Measurements from ENCODE around the gene MARK4.
"Not testable (repeated sequence)": the region's sequence is repeated elsewhere in the genome, so short reads cannot be mapped to it uniquely, and the experiment has no call there.

Gene MARK4

GRCh38 chr19:45303269-45304060 lies 52.4 kb downstream of the MARK4 start:
- H3K36me3 ChIP-seq (ENCODE audit: control insufficient read depth in 1 of 2, insufficient read depth in 2 of 2, low read length in 2 of 2), result no peaks in the 10 kb centered on the region
- no peaks in the 10 kb centered on the region for H3K27me3 ChIP-seq (ENCODE audit: control insufficient read depth in 1 of 2, insufficient read depth in 2 of 2, low read length in 2 of 2)
- no peak overlapping the region for H3K9ac ChIP-seq (ENCODE audit: low read depth in 1 of 2, low read length in 2 of 2)
- no peaks in the 10 kb centered on the region for H3K4me1 ChIP-seq (ENCODE audit: control insufficient read depth in 1 of 2, insufficient read depth in 2 of 2, low read length in 2 of 2)
- H3K27ac ChIP-seq (ENCODE audit: low read depth, low read length), result no peak overlapping the region
- no peak overlapping the region for H3K4me3 ChIP-seq (ENCODE audit: low read depth in 1 of 2, low read length in 2 of 2)
- no peaks in the 10 kb centered on the region for H3K9me3 ChIP-seq (ENCODE audit: control insufficient read depth in 1 of 2, low read length in 2 of 2)

DNA sequence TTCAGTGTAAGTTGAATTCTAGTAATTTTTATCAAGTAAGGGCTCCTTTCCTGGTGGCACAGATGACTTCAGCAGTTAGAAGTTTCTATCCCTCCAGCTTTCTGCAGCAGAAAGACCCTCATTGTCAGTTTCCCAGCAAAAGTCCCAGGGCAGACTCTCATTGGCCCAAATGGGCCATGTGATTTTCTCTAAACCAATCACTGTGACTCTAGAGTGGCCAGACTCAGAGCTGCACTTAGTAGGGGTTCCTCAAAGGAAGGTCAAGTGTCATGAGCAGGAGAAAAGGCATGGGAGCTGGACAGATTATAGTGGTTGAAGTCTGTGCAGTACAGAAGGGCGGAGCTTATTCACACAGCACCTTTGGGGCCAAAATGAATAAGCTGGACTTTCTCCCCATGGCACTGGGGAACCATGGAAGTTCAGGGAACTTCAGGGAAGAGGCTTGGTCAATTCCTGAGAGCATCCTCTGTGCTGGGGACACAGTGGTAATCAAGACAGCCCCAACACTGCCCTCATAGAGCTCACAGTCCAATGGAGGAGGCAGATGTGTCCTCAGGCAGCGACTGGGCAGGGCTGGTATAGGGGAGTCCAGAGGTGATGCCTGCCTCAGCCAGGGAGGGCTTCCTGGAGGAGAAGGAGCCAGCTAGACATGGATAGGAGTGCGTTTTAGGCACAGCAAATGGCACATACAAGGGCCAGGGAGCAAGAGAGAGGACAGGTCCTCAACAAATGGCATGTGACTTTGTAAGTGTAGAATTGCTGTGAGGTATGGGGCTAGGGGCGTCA lies 53.3 kb downstream of the MARK4 start:
- H3K4me1 ChIP-seq (ENCODE audit: control insufficient read depth in 1 of 2, insufficient read depth in 2 of 2, low read length in 2 of 2), result no peaks in the 10 kb centered on the region
- H3K9me3 ChIP-seq (ENCODE audit: control insufficient read depth in 1 of 2, low read length in 2 of 2), result no peaks in the 10 kb centered on the region
- no peak overlapping the region for H3K9ac ChIP-seq (ENCODE audit: low read depth in 1 of 2, low read length in 2 of 2)
- H3K36me3 ChIP-seq (ENCODE audit: control insufficient read depth in 1 of 2, insufficient read depth in 2 of 2, low read length in 2 of 2), result no peaks in the 10 kb centered on the region
- H3K4me3 ChIP-seq (ENCODE audit: low read depth in 1 of 2, low read length in 2 of 2), result no peak overlapping the region
- H3K27me3 ChIP-seq (ENCODE audit: control insufficient read depth in 1 of 2, insufficient read depth in 2 of 2, low read length in 2 of 2), result no peaks in the 10 kb centered on the region
- H3K27ac ChIP-seq (ENCODE audit: low read depth, low read length), result no peak overlapping the region

DNA sequence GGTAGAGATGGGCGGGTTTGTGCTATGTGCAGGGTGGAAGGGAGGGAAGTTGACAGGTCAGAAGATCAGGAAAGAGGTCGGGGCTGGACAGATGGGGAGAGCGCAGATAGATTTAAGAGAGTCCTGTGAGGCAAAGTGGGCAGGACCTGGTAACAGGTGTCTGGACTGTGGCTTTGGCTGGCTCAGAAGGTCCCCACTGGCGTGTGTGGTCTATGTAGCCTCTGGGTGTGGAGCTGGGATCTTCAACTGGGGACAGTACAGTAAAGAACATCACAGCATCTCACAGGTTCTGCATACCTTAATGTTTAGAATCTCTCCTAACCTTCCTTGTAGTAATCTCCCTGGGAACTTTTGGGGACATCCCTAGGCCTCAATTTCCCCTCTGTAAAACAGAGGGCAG lies 53.9 kb downstream of the MARK4 start:
- no peaks in the 10 kb centered on the region for H3K4me1 ChIP-seq (ENCODE audit: control insufficient read depth in 1 of 2, insufficient read depth in 2 of 2, low read length in 2 of 2)
- no peak overlapping the region for H3K9ac ChIP-seq (ENCODE audit: low read depth in 1 of 2, low read length in 2 of 2)
- H3K9me3 ChIP-seq (ENCODE audit: control insufficient read depth in 1 of 2, low read length in 2 of 2), result no peaks in the 10 kb centered on the region
- H3K27ac ChIP-seq (ENCODE audit: low read depth, low read length), result no peak overlapping the region
- no peaks in the 10 kb centered on the region for H3K27me3 ChIP-seq (ENCODE audit: control insufficient read depth in 1 of 2, insufficient read depth in 2 of 2, low read length in 2 of 2)
- no peaks in the 10 kb centered on the region for H3K36me3 ChIP-seq (ENCODE audit: control insufficient read depth in 1 of 2, insufficient read depth in 2 of 2, low read length in 2 of 2)
- no peak overlapping the region for H3K4me3 ChIP-seq (ENCODE audit: low read depth in 1 of 2, low read length in 2 of 2)

DNA sequence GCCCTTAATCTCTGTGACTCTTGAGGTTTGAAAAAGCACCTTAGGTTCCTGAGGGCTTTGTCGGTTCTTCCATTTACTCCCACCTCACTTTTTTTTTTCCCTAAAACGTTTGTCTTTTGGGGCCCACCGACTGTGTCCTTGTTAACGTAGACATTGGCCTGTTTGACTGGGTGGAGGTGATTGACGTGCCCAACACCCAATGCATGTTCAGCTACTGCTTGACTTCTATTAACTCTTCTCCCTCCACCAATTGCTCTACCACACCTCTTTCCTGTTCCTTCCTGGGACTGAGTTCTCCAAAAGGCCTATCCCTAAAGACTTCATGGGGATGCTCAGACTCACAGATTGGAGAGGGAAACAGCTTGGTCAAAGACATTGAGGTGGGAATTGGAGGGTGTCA lies 54.4 kb downstream of the MARK4 start:
- Histone ChIP-seq H3K36me3 (ENCODE audit: control insufficient read depth in 1 of 2, insufficient read depth in 2 of 2, low read length in 2 of 2) (no peaks in the 10 kb centered on the region), H3K4me1 (ENCODE audit: control insufficient read depth in 1 of 2, insufficient read depth in 2 of 2, low read length in 2 of 2) (no peaks in the 10 kb centered on the region), H3K9me3 (ENCODE audit: control insufficient read depth in 1 of 2, low read length in 2 of 2) (no peaks in the 10 kb centered on the region), H3K9ac (ENCODE audit: low read depth in 1 of 2, low read length in 2 of 2) (no peak overlapping the region), H3K4me3 (ENCODE audit: low read depth in 1 of 2, low read length in 2 of 2) (no peak overlapping the region), H3K27ac (ENCODE audit: low read depth, low read length) (no peak overlapping the region), H3K27me3 (ENCODE audit: control insufficient read depth in 1 of 2, insufficient read depth in 2 of 2, low read length in 2 of 2) (no peaks in the 10 kb centered on the region)

GRCh38 chr19:45306040-45306439 lies 55.0 kb downstream of the MARK4 start:
- Histone ChIP-seq H3K9me3 (ENCODE audit: control insufficient read depth in 1 of 2, low read length in 2 of 2) (no peaks in the 10 kb centered on the region), H3K36me3 (ENCODE audit: control insufficient read depth in 1 of 2, insufficient read depth in 2 of 2, low read length in 2 of 2) (no peaks in the 10 kb centered on the region), H3K9ac (ENCODE audit: low read depth in 1 of 2, low read length in 2 of 2) (no peak overlapping the region), H3K27me3 (ENCODE audit: control insufficient read depth in 1 of 2, insufficient read depth in 2 of 2, low read length in 2 of 2) (no peaks in the 10 kb centered on the region), H3K27ac (ENCODE audit: low read depth, low read length) (no peak overlapping the region), H3K4me3 (ENCODE audit: low read depth in 1 of 2, low read length in 2 of 2) (no peak overlapping the region), H3K4me1 (ENCODE audit: control insufficient read depth in 1 of 2, insufficient read depth in 2 of 2, low read length in 2 of 2) (no peaks in the 10 kb centered on the region)

DNA sequence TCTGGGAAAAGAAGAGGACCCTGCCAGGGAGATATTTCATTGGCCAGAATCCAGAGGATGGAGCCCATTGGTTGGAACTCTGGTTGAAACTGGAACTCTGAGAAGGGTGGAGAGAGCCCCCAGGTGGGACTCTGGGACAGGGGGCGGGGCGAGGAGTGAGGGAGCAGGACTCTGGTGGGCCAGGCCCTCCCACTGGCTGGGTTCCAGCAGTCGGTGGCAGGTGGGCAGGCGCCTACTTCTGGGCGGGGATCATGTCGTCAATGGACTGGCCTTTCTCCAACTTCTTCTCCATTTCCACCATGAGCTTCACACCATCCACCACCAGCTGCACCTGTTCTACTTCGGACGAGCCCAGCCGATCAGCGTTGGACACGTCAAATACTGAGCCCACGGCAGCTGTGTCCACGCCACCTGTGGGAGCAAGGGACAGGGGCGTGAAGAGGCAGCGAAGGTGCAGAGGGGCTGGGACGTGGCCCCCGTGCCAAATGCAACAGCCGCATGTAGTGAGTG lies 55.5 kb downstream of the MARK4 start:
- H3K4me1 ChIP-seq (ENCODE audit: control insufficient read depth in 1 of 2, insufficient read depth in 2 of 2, low read length in 2 of 2), result no peaks in the 10 kb centered on the region
- H3K9me3 ChIP-seq (ENCODE audit: control insufficient read depth in 1 of 2, low read length in 2 of 2), result no peaks in the 10 kb centered on the region
- H3K27me3 ChIP-seq (ENCODE audit: control insufficient read depth in 1 of 2, insufficient read depth in 2 of 2, low read length in 2 of 2), result no peaks in the 10 kb centered on the region
- H3K36me3 ChIP-seq (ENCODE audit: control insufficient read depth in 1 of 2, insufficient read depth in 2 of 2, low read length in 2 of 2), result no peaks in the 10 kb centered on the region
- no peak overlapping the region for H3K4me3 ChIP-seq (ENCODE audit: low read depth in 1 of 2, low read length in 2 of 2)
- no peak overlapping the region for H3K27ac ChIP-seq (ENCODE audit: low read depth, low read length)
- no peak overlapping the region for H3K9ac ChIP-seq (ENCODE audit: low read depth in 1 of 2, low read length in 2 of 2)

DNA sequence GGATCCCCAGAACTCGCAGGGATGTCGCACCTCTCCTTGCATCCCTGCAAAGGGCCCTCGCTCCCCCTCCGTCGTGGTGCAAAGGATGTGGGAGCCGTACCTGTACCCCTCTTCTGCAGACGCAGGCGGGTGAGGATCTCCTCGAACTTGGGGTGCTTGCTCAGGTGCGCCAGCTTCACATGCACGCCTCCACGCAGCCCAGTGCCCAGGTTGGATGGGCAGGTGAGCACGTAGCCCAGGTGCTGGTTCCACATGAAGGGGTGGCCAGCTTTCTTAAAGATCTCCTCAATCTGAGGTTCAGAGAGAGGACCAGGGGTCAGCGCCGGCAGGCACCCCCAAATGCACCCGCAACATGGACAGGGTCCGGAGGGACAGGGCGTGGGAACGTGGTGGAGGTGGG lies 56.3 kb downstream of the MARK4 start:
- H3K36me3 ChIP-seq (ENCODE audit: control insufficient read depth in 1 of 2, insufficient read depth in 2 of 2, low read length in 2 of 2), result no peaks in the 10 kb centered on the region
- no peaks in the 10 kb centered on the region for H3K27me3 ChIP-seq (ENCODE audit: control insufficient read depth in 1 of 2, insufficient read depth in 2 of 2, low read length in 2 of 2)
- no peaks in the 10 kb centered on the region for H3K4me1 ChIP-seq (ENCODE audit: control insufficient read depth in 1 of 2, insufficient read depth in 2 of 2, low read length in 2 of 2)
- no peak overlapping the region for H3K4me3 ChIP-seq (ENCODE audit: low read depth in 1 of 2, low read length in 2 of 2)
- H3K27ac ChIP-seq (ENCODE audit: low read depth, low read length), result no peak overlapping the region
- no peak overlapping the region for H3K9ac ChIP-seq (ENCODE audit: low read depth in 1 of 2, low read length in 2 of 2)
- H3K9me3 ChIP-seq (ENCODE audit: control insufficient read depth in 1 of 2, low read length in 2 of 2), result no peaks in the 10 kb centered on the region

DNA sequence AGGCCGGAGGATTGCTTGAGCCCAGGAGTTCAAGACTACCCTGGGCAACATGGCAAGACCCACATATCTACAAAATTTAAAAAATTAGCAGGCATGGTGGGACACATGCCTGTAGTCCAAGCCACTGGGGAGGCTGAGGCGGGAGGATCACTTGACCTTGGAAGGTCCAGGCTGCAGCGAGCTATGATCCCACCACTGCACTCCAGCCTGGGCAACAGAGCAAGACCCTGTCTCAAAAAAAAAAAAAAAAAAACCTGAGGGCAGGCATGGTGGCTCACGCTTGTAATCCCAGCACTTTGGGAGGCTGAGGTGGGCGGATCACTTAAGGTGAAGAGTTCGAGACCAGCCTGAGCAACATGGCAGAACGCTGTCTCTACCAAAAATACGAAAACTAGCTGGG lies 58.3 kb downstream of the MARK4 start:
- H3K4me3 ChIP-seq (ENCODE audit: low read depth in 1 of 2, low read length in 2 of 2); H3K4me1 ChIP-seq (ENCODE audit: control insufficient read depth in 1 of 2, insufficient read depth in 2 of 2, low read length in 2 of 2); H3K9me3 ChIP-seq (ENCODE audit: control insufficient read depth in 1 of 2, low read length in 2 of 2); H3K9ac ChIP-seq (ENCODE audit: low read depth in 1 of 2, low read length in 2 of 2); H3K27ac ChIP-seq (ENCODE audit: low read depth, low read length); H3K27me3 ChIP-seq (ENCODE audit: control insufficient read depth in 1 of 2, insufficient read depth in 2 of 2, low read length in 2 of 2); H3K36me3 ChIP-seq (ENCODE audit: control insufficient read depth in 1 of 2, insufficient read depth in 2 of 2, low read length in 2 of 2): not testable (repeated sequence)

DNA sequence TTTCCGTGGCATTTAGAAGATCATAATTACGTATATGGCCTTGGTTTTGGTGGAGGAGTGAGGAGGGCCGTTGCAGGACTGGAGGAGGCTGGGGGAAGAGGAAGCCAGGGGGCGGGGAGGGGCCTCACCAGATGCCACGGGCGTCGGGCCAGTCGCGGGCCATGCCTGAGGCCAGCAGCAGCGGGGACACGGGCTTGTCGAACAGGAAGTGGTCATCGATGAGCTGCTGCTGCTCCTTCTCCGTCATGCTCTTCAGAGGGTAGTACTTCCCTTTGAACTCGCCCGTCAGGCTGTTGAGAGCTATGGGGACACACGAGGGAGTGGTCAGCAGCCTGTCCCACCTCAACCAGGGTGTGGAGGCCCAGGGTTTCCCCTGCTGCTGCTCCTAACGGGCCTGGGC lies 60.5 kb downstream of the MARK4 start:
- no peak overlapping the region for H3K9ac ChIP-seq (ENCODE audit: low read depth in 1 of 2, low read length in 2 of 2)
- H3K4me3 ChIP-seq (ENCODE audit: low read depth in 1 of 2, low read length in 2 of 2), result no peak overlapping the region
- no peaks in the 10 kb centered on the region for H3K9me3 ChIP-seq (ENCODE audit: control insufficient read depth in 1 of 2, low read length in 2 of 2)
- H3K36me3 ChIP-seq (ENCODE audit: control insufficient read depth in 1 of 2, insufficient read depth in 2 of 2, low read length in 2 of 2), result no peaks in the 10 kb centered on the region
- H3K27ac ChIP-seq (ENCODE audit: low read depth, low read length), result no peak overlapping the region
- H3K27me3 ChIP-seq (ENCODE audit: control insufficient read depth in 1 of 2, insufficient read depth in 2 of 2, low read length in 2 of 2), result peaks cover 0 to 4% of the 10 kb centered on the region in 2 donors
- no peaks in the 10 kb centered on the region for H3K4me1 ChIP-seq (ENCODE audit: control insufficient read depth in 1 of 2, insufficient read depth in 2 of 2, low read length in 2 of 2)

DNA sequence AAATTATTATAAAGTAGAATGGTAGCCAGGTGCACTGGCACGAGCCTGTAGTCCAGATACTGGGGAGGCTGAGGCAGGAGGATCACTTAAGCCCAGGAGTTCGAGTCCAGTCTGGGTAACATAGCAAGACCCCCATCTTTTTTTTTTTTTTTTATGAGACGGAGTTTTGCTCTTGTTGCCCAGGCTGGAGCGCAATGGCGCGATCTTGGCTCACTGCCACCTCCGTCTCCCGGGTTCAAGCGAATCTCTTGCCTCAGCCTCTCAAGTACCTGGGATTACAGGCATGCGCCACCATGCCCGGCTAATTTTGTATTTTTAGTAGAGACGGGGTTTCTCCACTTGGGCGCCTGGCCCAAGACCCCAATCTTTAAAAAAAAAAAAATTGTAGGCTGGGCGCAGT lies 61.2 kb downstream of the MARK4 start:
- H3K4me3 ChIP-seq (ENCODE audit: low read depth in 1 of 2, low read length in 2 of 2); H3K9ac ChIP-seq (ENCODE audit: low read depth in 1 of 2, low read length in 2 of 2); H3K4me1 ChIP-seq (ENCODE audit: control insufficient read depth in 1 of 2, insufficient read depth in 2 of 2, low read length in 2 of 2); H3K9me3 ChIP-seq (ENCODE audit: control insufficient read depth in 1 of 2, low read length in 2 of 2); H3K27me3 ChIP-seq (ENCODE audit: control insufficient read depth in 1 of 2, insufficient read depth in 2 of 2, low read length in 2 of 2); H3K27ac ChIP-seq (ENCODE audit: low read depth, low read length); H3K36me3 ChIP-seq (ENCODE audit: control insufficient read depth in 1 of 2, insufficient read depth in 2 of 2, low read length in 2 of 2): not testable (repeated sequence)
